Stimulated activated CD4-positive, alpha-beta T cell treated with anti-CD3 and anti-CD28 coated beads, Interleukin-12 subunit alpha, Interleukin-12 subunit beta, amount 100 ng/mL, for 24 hours (primary cell): ENCODE data around the gene TDRD9.
"Not testable (repeated sequence)": the region's sequence is repeated elsewhere in the genome, so short reads cannot be mapped to it uniquely, and the experiment has no call there.

ENCODE experiments used
- DNase-seq, 2 experiments: peaks; one replicate each; pipeline ENCODE4 v3.0.0-alpha.2; 2020; ENCODE audit warnings: low read depth in 2 of 2

The TDRD9 gene

GRCh38 chr14:103974575-103974974, 46.3 kb downstream of the TDRD9 start:
- no peak for DNase-seq

DNA sequence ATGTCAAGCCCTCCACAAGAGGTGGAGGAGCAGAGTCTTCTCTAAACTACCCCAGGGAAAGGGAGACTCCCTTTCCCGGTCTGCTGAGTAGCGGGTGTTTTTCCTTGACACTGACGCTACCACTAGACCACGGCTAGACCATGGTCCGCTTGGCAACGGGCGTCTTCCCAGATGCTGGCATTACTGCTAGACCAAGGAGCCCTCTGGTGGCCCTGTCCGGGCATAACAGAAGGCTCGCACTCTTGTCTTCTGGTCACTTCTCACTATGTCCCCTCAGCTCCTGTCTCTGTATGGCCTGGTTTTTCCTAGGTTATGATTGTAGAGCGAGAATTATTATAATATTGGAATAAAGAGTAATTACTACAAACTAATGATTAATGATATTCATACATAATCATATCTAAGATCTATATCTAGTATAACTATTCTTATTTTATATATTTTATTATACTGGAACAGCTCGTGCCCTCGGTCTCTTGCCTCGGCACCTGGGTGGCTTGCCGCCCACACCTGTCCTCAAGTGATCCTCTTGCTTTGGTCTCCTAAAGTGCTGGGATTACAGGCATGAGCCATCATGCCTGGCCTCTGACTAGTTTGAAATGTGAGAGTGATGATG, 52.5 kb downstream of the TDRD9 start:
- not testable (repeated sequence) for DNase-seq

- no peak for DNase-seq
Observed at GRCh38 chr14:103984196-103984595, 55.9 kb downstream of the TDRD9 start.

GRCh38 chr14:103989034-103989433, 60.8 kb downstream of the TDRD9 start:
- no peak for DNase-seq

DNA sequence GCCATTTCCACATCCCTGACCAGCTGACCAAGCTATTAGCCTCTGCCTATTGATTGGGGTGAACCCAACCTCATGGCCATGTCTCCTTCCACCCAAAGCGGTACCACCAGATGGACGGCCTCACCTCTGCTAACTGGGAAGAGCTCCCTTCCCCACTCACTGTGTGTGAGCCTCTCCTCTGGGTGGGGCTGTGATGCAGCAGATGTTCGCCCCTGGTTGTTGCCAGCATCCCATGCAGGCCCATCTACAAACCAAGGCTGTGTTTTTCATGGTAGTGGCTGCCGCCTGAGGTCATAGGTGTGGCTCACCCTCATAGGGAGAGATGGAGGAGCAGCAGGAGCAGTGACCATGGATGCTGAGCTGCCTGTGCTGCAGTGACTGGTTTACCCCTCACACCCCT, 61.7 kb downstream of the TDRD9 start:
- no peak for DNase-seq

GRCh38 chr14:103994535-103995184, 66.4 kb downstream of the TDRD9 start:
- no peak for DNase-seq

- no peak for DNase-seq
Observed at GRCh38 chr14:103995876-103996275, 67.6 kb downstream of the TDRD9 start.

GRCh38 chr14:103997391-103997790, 69.1 kb downstream of the TDRD9 start:
- no peak for DNase-seq

- DNase-seq, result no peak
Observed at GRCh38 chr14:103998027-103998426, 69.8 kb downstream of the TDRD9 start.

DNA sequence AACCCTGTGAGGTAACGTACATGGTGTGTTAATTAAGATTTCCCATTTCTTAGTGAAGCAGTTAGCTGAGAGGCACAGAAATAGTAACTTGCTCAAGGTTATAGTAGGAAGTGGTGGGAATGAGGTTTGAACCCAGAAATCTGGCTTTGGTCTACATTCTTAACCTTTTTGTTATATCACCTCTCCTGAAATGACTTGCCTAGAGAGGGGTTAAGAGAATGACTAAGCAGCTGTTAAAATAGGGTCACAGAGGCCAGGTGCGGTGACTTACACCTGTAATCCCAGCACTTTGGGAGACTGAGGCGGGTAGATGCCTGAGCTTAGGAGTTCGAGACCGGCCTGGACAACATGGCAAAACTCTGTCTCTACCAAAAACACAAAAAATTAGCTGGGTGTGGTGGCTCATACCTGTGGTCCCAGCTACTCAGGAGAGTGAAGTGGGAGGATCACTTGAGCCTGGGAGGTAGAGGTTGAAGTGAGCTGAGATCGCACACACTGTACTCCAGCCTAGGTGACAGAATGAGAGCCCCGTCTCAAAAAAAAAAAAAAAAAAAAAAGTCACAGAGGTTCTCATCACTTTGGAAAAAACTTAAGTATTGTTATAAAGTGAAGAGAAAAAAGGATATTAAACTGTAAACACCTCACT, 71.7 kb downstream of the TDRD9 start:
- no peak for DNase-seq

- DNase-seq, result no peak
Observed at GRCh38 chr14:104001003-104001402, 72.7 kb downstream of the TDRD9 start.

GRCh38 chr14:104003616-104004015, 75.4 kb downstream of the TDRD9 start:
- no peak for DNase-seq

DNA sequence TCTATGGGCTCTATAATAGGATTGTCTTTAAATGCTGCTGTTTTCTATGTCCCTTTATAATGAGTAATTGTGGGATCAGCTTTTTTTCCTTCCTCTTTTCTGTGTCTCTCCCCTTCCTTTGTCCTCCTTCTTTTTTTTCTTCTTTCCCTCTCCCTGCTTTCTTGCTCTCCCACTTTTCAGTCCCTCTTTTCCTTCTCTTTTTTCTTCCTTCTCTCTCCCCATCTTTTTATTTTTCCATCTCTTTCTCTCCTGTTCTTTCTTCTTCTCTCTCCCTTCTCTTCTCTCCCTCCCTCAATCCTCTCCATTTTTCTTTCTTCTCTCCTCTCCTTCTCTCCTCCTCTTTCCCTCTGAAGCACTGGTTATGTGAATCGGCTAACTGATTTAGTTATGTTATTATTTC, 76.6 kb downstream of the TDRD9 start:
- DNase-seq, result no peak

- no peak for DNase-seq
Observed at GRCh38 chr14:104005489-104005888, 77.2 kb downstream of the TDRD9 start.

- no peak for DNase-seq
Observed at GRCh38 chr14:104007121-104007520, 78.9 kb downstream of the TDRD9 start.

- DNase-seq, result no peak
Observed at GRCh38 chr14:104009297-104009696, 81.0 kb downstream of the TDRD9 start.

DNA sequence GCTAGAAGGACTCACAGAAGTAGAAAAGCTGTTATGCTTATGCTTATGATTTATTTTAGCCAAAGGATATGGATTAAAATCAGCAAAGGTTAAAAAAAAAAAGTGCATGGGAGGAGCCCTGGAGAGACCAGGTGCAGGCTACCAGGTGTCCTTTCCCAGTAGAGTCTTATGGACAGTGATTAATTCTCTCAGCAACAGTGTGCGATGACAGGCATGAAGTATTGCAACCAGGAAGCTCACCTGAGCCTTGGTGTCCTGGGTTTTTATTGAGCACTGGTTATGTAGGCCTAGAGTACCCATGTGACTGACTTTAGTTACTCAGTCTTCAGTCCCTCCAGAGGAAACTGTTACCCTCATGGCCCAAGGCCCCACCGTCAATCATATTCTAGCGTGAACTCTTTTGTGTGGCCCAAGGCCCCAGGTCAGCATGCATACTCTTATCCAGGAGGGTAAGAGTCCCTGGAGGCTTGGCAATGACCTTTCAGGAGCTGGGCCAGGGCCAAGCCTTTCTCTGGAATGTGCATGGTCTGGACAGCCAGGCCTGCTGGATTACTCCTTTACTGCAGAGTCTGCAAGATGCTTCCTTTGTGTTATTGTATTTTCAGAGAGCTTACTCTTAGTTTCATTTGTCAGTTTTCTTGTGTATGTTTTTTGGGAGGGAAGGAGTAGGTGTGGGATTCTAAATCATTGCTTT, 83.7 kb downstream of the TDRD9 start:
- DNase-seq, result no peak

DNA sequence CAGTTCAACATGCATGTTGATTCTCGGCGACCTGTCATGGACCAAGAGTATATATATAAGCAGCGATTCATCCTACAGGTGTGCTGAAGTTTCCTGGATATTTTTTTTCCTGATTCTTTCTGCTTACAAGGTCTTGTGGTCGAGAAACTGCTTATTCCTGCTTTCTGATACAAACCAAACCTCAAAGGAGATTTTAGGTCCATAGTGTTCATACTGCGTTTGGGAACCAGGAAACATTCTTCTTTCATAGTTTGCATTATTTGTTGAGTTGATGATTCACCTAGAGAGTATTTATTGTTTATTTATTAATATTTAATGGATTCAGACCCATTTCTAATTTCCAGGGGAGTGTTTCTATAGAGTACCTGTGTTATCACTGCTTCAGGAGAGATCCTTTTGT, 86.5 kb downstream of the TDRD9 start:
- DNase-seq, result no peak

DNA sequence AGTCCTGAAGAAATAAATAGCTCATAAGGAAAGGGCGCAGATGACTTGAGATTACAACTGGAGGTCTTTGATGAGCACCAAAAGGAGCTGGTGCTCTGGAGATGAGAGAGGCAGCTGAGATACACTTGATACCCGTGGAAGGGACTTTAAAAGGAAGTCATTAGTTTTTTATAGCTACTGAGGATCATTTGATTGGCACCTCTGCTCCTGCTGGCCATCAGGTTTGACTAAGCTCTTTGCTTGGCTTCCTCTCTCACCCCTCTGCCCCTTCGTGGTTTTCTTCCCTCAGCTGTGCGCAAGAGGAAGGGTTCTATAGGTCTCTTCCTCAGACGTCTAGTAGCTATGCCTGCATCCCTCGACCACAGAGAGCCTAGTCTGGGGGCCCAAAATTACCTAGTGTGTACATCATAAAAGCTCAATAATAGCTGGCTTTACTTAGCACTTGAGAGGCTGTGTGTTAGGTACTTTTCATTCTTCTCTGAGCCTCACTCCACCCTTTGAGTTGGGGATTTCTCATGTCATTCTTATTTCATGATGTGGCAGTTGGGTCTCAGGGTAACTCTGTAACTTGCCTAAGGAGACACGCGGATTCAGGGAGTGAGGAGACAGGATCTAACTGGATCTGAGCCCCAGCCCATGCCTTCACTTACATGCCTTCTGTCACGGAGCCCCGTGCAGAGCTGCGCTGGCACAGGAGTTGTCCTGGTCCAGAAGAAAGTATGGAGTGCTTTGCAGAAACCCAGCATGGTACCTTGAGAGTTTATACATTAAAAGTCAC, 88.8 kb downstream of the TDRD9 start:
- DNase-seq, result no peak

GRCh38 chr14:104019029-104019428, 90.8 kb downstream of the TDRD9 start:
- no peak for DNase-seq

GRCh38 chr14:104019806-104020205, 91.5 kb downstream of the TDRD9 start:
- DNase-seq, result no peak

GRCh38 chr14:104020471-104020870, 92.2 kb downstream of the TDRD9 start:
- DNase-seq, result no peak
